ENCODE data around the gene CD248. TPM values are rescaled to one million over a fixed set of nuclear protein-coding genes. Genes with fewer than 3 reads are reported as not detected.

Gene CD248
- total RNA-seq, 2 donors from 2014 or later, result 4.9 to 8.8 TPM

DNA sequence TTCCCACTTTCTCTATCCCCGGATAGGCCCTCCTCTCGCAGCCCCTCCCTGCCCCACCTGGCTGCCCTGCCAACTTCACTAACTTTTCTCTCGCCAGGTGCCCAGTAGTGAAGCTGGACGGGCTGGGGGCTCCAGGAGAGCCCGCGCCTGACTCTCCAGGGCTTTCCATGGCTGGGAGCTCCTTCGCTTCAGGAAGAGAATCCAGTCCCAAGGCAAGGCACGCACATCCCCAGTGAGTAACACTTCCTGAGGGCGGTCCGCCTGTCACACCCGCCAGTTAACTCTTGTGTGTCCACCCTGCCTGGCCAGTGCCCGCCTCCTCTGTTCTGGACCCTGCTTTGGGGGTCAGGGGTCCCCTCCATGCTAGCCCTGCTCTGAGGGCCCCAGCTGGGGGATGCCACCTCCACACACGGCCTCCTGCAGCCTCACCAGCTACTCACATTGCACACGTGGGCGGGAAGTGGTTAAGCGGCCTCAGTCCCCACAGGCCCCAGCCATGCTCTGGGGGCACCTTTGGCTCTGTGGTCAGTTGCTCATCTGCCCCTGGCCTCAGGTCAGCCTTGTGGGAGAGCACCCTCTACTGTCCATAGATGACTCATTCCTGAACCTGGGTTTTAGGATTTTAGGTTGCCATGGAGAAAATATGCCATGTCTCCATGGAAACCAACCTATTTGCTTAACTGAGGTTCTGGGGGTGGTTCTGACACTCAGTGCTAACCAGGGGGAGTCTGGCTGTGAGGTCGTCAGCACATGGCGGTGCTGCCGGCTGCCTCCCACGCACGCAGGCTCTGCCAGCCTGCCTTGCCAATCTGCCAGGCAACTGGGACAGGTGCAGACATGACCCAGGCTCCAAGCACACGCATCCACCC, 19.6 kb upstream of the CD248 start, which contains the start of gene RIN1:
RIN1 (minus strand) TSS at position 201 of the 869 bp plus-strand sequence; CDS start at position 169, 32 bp downstream.
- H3K9ac ChIP-seq (ENCODE audit: low read depth in 2 of 2, low read length in 2 of 2), result peak within 1 kb of the TSS; percentile 64 to 77
- no peaks in the 10 kb centered on the region for H3K9me3 ChIP-seq
- peaks cover 16% of the 10 kb centered on the region for H3K4me1 ChIP-seq
- peak within 1 kb of the TSS; percentile 80 for H3K27ac ChIP-seq
- H3K4me3 ChIP-seq, result peak within 1 kb of the TSS; percentile 75
- intact Hi-C loops (cut with DNase I), result no loop called here
- TF ChIP-seq, protein P1, sequence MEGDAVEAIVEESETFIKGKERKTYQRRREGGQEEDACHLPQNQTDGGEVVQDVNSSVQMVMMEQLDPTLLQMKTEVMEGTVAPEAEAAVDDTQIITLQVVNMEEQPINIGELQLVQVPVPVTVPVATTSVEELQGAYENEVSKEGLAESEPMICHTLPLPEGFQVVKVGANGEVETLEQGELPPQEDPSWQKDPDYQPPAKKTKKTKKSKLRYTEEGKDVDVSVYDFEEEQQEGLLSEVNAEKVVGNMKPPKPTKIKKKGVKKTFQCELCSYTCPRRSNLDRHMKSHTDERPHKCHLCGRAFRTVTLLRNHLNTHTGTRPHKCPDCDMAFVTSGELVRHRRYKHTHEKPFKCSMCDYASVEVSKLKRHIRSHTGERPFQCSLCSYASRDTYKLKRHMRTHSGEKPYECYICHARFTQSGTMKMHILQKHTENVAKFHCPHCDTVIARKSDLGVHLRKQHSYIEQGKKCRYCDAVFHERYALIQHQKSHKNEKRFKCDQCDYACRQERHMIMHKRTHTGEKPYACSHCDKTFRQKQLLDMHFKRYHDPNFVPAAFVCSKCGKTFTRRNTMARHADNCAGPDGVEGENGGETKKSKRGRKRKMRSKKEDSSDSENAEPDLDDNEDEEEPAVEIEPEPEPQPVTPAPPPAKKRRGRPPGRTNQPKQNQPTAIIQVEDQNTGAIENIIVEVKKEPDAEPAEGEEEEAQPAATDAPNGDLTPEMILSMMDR (IDR thresholded peaks at IDR 0.05), result no peak
- peak; percentile 81 for DNase-seq
- no peaks in the 10 kb centered on the region for H3K27me3 ChIP-seq
- H3K36me3 ChIP-seq, result peaks cover 7% of the 10 kb centered on the region

DNA sequence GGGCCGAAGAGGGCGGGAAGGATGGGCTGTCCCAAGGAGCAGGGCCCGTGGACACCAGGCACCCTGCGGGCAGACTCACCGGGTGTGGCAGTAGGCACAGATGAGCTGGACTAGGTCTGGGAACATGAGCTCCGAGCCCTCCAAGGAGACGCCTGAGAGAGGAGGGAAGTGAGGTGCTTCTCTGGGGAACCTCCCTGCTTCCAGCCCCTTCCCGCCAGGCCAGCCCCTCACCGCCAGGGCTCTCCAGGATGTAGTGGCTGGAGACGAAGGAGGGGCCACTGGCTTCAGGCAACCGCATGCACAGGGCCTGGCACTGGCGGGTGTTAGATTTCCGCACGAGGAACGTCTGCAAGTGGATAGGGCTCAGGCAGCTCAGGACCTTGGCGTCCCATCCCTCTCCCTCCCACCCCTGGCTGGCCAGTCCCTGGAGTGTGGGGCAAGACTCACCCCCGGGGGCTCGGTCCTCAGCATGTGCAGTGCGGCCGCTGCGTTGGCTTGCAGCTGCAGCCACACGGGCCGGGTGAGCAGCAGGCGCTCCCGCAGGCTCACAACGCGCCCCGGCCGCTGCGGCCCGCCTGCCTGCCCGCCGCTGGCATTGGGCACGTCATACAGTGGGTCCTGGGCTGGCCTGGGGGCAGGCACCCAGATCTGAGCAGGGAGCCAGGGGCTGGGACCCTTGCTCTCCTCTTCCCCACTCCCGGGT, 18.8 kb upstream of the CD248 start:
- H3K9me3 ChIP-seq, result no peaks in the 10 kb centered on the region
- no peak for DNase-seq
- peak overlapping the region; percentile 80 for H3K27ac ChIP-seq
- peaks cover 5% of the 10 kb centered on the region for H3K36me3 ChIP-seq
- H3K4me1 ChIP-seq, result peaks cover 16% of the 10 kb centered on the region
- peak overlapping the region; percentile 75 for H3K4me3 ChIP-seq
- TF ChIP-seq, protein P1 (IDR thresholded peaks at IDR 0.05), result no peak
- peak overlapping the region; percentile 64 to 77 for H3K9ac ChIP-seq (ENCODE audit: low read depth in 2 of 2, low read length in 2 of 2)
- intact Hi-C loops (cut with DNase I), result no loop called here
- no peaks in the 10 kb centered on the region for H3K27me3 ChIP-seq

DNA sequence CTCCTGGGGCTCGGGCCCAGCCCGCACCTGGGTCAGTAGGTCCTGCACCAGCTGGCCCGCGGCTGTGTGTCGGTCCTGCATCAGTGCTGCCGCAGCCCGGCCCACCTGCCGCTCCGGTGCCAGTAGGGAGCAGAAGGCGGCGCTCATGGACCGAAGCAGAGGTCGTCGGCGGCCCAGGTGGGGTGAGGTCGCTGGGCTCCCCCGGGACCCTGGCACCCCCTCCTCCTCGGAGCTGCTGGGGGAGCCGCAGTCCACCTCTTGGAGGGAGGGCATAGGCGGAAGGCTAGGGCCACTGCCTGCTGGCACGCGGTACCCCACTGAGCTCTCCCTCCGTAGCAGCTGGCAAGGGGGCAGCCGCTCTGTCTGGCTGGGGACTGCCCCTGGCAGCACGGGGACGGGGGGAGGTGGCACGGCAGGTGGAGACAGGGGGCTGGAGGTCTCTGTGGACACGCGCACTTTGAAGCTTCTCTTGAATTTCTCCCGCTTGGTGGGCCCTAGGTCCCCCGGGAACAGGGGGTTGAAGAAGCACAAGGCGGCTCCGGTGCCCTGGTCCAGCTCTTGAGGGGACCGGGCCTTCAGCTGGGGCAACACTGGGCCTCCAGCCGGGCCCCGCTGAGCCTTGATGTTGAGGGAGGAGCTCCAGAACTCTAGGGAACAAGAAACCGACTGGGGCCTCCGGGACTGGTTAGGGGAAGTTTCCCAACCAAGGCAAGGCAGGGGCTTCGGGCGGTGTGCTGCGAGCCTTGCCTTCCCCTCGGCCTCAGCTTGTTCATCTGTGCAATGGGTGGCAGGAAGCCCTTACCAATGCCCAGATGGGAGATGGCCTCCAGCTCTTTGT, 18.0 kb upstream of the CD248 start:
- no peaks in the 10 kb centered on the region for H3K36me3 ChIP-seq
- no peak overlapping the region for H3K4me3 ChIP-seq
- H3K27ac ChIP-seq, result no peak overlapping the region
- no peak for DNase-seq
- TF ChIP-seq, protein P1 (IDR thresholded peaks at IDR 0.05), result no peak
- peaks cover 16% of the 10 kb centered on the region for H3K4me1 ChIP-seq
- peak overlapping the region; percentile 64 to 77 for H3K9ac ChIP-seq (ENCODE audit: low read depth in 2 of 2, low read length in 2 of 2)
- H3K27me3 ChIP-seq, result no peaks in the 10 kb centered on the region
- intact Hi-C loops (cut with DNase I), result no loop called here
- no peaks in the 10 kb centered on the region for H3K9me3 ChIP-seq

DNA sequence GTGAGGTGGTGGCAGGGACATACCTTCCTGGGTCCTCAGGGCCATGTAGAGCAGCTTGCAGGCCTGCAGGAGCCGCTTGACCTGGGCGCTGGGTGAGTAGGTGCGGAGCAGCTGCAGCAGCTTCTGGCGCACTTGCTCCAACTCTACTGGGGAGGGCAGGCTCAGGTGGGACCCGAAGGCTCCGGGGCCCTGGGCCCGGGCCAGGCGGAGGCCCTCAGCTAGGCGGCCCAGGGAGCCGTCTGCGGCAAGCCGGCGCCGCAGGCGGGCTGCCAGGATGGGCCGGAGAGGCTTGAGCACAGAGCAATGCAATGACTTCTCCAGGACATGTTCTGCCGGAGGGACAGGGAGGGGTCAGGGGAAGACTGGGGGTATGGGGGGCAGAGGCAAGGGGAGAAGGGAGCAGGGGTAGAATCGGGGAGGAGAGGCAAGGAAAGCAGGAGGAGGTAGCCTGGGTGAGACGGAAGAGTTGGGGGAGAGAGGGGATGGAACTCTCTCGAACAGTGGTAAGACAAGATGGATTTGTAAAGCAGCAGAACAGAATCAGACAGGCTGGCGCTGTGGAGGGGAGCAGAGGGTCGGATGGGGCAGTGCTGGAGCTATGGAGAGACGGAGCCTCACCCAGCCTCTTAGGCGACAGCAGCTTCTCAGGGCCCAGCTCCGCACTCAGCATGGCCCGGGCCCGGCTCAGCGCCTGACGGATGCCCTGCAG, 17.2 kb upstream of the CD248 start:
- Histone ChIP-seq H3K27ac (no peak overlapping the region), H3K27me3 (no peaks in the 10 kb centered on the region), H3K4me1 (peaks cover 16% of the 10 kb centered on the region), H3K4me3 (no peak overlapping the region), H3K9me3 (no peaks in the 10 kb centered on the region), H3K9ac (ENCODE audit: low read depth in 2 of 2, low read length in 2 of 2) (no peak overlapping the region), H3K36me3 (no peaks in the 10 kb centered on the region)
- intact Hi-C loops (cut with DNase I), result no loop called here
- DNase-seq, result no peak
- TF ChIP-seq, protein P1 (IDR thresholded peaks at IDR 0.05), result no peak

All from colonic mucosa (tissue), 4 donors.